Transverse colon (tissue), 4 donors: ENCODE measurements around the gene ZNF568.

ENCODE experiments used
- POLR2A ChIP-seq: fragments of 450-650 bp; IDR thresholded peaks from one replicate; pipeline ENCODE4 v1.6.1; 2016; ENCODE audit warnings: antibody characterized with exemption, mild to moderate bottlenecking, moderate library complexity
- POLR2AphosphoS5 ChIP-seq, 3 donors: sonication (generic); formaldehyde crosslinking; IDR thresholded peaks; one replicate each; pipeline ENCODE4 v1.6.1; 2016; ENCODE audit warnings: antibody characterized with exemption in 3 of 3
- TF ChIP-seq, protein P1 (sequence below), 5 experiments: fragments of 200-600 bp in 3 of 5; fragments of 450-650 bp in 2 of 5; sonication (generic) in 3 of 5; IDR thresholded peaks; 1 replicate in 2 of 5; 2 replicates in 3 of 5; pipeline ENCODE4 v1.5.1; 2016 to 2017; ENCODE audit warnings: antibody characterized with exemption in 5 of 5, inconsistent platforms in 3 of 5, mild to moderate bottlenecking in 2 of 5, moderate library complexity in 1 of 5

- TF ChIP-seq POLR2AphosphoS5 (IDR thresholded peaks at IDR 0.05) (no peak), POLR2A (no peak)
- TF ChIP-seq, protein P1, sequence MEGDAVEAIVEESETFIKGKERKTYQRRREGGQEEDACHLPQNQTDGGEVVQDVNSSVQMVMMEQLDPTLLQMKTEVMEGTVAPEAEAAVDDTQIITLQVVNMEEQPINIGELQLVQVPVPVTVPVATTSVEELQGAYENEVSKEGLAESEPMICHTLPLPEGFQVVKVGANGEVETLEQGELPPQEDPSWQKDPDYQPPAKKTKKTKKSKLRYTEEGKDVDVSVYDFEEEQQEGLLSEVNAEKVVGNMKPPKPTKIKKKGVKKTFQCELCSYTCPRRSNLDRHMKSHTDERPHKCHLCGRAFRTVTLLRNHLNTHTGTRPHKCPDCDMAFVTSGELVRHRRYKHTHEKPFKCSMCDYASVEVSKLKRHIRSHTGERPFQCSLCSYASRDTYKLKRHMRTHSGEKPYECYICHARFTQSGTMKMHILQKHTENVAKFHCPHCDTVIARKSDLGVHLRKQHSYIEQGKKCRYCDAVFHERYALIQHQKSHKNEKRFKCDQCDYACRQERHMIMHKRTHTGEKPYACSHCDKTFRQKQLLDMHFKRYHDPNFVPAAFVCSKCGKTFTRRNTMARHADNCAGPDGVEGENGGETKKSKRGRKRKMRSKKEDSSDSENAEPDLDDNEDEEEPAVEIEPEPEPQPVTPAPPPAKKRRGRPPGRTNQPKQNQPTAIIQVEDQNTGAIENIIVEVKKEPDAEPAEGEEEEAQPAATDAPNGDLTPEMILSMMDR (IDR thresholded peaks at IDR 0.05): no peak
Observed at GRCh38 chr19:36986601-36987000, 70.5 kb downstream of the ZNF568 start.
